Stimulated activated CD8-positive, alpha-beta memory T cell treated with anti-CD3 and anti-CD28 coated beads, Interleukin-7, amount 100 ng/mL, for 48 hours (primary cell): ENCODE results near the gene PCNT.
"Not testable (repeated sequence)": the region's sequence is repeated elsewhere in the genome, so short reads cannot be mapped to it uniquely, and the experiment has no call there.

Experiments used
- DNase-seq, 2 donors: peaks; one replicate each; pipeline ENCODE4 v3.0.0-alpha.2; 2020; ENCODE audit warnings: low read depth in 1 of 2; ENCODE audit errors: extremely low read depth in 1 of 2

The PCNT gene

DNA sequence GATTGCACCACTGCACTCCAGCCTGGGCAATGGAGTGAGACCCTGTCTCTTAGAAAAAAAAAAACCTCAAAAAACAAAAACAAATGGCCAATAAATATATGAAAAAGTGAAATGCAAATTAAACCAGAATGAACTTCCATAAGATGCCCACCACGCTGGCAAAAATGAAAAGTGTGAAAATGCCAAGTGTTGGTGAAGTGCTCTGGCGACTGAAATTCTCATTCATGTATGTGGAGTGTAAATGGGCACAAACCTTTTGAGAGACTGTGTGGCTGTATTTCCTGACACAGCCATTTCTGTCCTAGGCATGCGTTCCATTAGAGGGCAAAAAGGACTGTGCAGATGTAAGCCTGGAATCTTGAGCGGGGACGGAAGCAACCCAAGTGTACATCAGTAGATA lies 19.5 kb upstream of the PCNT start:
- no peak for DNase-seq

DNA sequence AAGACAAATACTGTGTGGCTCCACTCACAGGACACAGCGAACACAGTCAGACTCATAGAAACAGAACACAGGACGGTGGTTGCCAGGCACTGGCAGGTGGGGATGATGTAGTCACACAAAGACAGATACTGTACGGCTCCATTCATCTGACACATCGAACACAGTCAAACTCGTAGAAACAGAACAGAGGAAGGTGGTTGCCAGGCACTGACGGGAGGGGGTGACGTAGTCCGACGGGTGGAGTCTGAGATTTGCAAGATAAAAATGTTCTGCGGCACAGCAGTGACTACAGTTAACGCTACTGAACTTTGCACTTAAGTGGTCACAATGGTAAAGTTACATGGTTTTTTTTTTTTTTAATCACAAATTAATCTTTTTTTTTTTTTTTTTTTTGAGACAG lies 19.0 kb upstream of the PCNT start:
- no peak for DNase-seq

DNA sequence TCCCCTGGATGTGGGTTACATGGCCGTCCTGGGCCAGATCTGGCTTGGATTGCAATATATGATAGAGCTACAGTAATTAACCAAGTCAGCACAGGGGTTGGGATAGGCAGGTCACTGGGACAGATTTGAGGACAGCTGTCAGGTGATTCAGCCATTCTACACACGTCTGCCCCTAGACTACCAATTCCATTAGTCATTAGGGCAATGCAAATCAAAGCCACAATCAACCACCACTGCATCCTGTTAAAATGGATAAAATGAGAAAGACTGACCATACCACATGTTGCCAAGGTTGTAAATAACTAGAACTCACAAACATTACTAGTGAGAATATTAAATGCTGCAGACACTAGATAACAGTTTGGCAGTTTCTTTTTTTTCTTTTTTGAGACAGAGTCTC lies 16.3 kb upstream of the PCNT start:
- no peak for DNase-seq

DNA sequence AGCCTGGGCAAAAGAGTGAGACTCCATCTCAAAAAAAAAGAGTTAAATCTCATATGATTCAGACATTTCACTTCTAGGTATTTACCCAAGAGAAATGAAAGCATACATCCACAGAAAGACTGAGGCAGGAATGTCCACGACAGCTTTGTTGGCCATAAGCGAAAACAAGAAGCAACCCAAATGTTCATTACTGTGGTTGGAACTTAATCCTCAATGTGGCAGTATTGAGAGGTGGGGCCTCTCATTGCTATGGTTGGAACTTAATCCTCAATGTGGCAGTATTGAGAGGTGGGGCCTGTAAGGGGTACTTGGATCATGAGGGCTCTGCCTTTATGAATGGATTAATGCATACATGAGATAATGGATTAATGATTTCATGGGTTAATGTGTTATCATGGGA lies 15.5 kb upstream of the PCNT start:
- no peak for DNase-seq

DNA sequence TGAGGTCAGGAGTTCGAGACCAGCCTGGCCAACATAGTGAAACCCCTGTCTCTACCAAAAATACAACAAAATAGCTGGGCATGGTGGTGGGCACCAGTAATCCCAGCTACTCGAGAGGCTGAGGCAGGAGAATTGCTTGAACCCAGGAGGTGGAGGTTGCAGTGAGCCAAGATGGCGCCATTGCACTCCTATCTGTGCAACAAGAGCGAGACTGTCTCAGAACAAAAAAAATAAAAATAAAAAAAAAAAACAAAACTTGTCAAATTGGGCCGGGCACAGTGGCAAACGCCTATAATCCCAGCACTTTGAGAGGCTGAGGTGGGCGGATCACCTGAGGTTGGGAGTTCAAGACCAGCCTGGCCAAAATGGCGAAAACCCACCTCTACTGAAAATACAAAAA lies 13.7 kb upstream of the PCNT start:
- DNase-seq: not testable (repeated sequence)

DNA sequence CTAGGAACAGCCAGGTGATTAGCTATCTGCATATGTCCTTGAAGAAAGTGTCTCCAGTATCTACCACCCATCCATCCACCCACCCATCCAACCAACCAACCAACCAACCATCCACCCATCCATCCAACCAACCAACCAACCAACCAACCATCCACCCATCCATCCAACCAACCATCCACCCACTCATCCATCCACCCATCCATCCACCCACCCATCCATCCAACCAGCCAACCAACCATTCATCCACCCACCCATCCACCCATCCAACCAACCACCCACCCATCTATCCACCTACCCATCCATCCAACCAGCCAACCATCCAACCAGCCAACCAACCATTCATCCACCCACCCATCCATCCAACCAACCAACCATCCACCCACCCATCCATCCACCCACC lies 12.4 kb upstream of the PCNT start:
- DNase-seq: no peak

DNA sequence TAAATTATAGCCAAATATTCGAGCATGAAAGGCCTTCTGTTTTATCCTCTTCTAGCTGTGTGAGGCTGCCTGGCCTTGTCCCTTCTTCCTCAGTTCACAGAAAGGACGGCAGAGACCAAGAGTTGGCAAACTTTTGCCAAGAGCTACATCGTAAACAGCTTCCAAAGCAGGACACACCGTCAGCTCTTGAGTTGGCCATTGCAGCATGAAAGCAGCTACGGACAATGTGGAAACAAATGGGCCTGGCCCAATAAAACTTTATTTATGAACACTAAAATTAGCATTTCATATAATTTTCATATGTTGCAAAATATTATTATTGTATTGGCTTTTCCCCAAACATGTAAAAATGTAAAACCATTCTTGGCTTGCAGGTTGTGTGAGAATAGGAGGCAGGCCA lies 11.0 kb upstream of the PCNT start:
- DNase-seq: no peak

DNA sequence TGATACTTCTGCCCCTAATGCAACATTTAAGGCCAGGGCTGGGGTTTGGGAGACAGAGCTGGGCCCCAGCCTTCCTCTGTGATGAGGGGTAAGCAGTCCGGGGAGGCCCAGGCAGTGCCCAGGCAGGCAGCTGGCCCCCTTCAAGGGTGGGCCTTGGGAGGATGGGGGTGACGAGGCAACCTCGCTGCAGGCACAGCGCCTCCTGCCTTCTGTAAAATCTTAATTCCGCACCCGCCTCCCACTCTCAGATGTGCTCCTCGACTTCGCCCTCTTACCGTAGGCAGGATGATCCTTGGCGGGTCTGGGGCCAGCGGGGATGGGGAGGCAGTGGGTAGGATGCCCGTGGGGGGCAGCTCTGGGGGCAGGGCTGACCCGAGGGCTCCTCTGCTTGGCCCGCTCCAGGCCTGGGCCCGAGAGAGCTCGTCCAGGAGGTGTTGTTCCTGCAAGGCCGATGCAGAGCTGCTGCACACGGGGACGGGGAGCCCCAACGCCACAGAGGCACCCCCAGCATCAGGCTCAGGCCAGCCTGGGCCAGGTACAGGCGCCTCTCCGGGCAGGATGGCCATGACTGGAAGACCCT lies 9.4 kb upstream of the PCNT start:
- DNase-seq: no peak

DNA sequence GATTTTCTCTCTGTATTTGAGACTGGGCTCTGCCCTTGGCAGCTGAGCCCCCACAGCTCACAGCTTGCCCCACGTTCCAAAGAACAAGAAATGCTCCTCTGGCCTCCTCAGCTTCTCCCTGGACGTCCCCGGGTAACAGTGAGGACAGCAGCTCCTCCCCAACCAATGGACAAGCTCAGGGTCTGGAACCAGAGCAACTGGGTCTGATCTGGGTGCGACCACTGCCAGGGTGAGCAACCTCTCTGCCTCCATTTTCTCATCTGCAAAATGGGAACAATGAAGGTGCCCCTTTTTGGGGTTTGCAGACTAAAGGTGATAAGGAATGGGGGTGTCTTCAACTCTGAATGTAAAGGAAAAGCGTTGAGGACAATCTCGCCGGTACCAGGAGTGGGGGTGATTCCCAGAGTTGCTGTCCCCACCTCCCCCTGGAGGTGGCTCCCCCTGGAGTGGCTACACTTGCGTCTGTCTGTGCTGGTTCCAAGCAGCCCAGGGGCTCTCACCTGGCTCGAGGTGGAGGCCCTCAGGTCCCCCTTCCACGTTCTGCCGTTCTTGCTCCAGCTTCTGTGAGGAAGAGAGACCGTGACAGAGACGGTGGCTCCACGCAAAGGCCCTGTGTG lies 7.1 kb upstream of the PCNT start:
- no peak for DNase-seq

DNA sequence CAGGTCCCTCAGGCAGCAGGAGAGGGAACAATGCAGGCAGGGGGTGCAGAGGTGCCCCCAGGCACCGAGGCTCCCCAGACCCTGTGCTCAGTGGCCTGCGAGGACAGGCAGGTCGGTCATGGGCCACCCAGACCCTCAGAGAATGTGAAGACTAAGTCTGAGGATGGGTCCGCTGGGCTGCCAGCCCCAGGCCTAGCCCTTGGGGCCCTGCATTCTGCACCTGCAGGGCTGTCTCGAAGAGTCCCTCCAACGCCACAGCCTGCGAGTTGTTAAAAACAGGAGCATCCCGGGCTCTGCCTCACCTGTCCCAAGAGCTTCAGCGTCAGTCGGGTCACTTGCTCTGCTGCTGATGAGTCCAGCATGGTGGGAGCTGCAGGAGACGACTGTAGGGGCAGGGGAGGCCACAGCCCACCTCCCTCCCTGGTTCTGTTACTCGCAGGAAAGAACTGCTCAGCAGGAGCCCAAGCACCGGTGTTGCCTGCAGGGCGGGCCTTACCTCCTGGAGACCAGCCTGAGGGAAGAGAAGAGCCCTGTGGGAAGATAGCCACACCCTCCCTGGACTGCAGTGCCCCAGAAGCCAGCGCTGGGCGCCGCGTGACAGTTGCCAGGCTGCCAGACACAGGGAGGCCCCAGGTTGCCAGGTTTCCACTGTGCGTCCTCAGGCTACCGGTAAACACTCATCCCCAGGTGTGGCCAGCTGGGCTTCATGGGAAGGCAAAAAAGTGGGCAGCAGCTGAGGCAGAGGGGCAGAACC lies 6.1 kb upstream of the PCNT start:
- DNase-seq: no peak

DNA sequence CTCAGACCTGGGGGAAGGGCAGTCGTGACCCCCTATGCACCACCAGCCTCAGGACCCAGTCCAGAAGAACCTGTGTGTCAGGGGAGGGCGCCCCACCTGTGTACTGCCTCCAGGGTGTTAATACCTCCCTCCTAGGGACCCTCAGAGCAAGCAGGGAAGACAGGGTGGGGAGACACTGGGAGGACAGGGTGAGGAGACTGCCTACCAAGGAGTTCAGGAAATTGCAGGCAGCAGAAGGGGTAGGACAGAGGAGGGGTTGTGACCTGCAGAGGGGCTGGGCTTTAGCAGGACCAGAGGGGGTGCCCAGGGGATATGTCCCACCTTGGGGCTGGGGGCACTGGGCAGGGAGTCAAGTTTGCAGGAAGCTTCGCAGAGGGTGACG lies 5.5 kb upstream of the PCNT start:
- DNase-seq: no peak

DNA sequence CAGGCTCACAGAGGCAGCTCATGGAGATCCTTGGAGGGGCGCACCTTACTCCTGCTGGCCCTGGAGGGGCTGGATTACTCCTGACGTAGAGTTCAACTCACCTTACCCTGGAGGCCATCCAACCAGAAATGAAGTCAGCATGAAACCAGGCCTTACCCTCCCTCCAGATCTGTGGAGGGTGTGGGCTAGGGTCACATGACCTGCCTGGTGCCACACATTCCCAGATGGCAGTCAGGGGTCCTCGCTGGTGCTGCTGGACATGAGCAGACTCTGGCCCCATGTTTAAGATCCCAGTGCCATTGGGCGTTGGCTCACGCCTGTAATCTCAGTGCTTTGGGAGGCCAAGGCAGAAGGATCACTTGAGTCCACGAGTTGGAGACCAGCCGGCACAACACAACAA lies 4.8 kb upstream of the PCNT start:
- DNase-seq: no peak

DNA sequence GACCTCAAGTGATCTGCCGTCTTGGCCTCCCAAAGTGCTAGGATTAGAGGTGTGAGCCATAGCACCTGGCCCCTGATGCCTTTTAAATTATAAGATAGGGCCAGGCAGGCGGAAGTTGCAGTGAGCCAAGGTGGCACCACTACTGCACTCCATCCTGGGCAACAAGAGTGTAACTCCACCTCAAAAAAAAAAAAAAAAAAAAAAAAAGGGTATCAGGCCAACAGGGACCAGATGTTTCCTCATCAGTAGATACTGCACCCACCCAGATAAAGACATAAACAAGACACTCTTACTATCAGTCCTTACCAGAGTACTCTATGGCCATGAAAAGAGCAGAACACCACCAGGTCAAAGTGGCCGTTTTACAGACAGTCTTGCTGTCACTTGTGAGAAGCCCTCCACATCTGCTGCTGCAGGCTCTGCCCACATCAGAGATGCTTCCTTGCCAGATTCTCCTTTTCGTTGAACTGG lies 3.6 kb upstream of the PCNT start:
- DNase-seq: no peak

DNA sequence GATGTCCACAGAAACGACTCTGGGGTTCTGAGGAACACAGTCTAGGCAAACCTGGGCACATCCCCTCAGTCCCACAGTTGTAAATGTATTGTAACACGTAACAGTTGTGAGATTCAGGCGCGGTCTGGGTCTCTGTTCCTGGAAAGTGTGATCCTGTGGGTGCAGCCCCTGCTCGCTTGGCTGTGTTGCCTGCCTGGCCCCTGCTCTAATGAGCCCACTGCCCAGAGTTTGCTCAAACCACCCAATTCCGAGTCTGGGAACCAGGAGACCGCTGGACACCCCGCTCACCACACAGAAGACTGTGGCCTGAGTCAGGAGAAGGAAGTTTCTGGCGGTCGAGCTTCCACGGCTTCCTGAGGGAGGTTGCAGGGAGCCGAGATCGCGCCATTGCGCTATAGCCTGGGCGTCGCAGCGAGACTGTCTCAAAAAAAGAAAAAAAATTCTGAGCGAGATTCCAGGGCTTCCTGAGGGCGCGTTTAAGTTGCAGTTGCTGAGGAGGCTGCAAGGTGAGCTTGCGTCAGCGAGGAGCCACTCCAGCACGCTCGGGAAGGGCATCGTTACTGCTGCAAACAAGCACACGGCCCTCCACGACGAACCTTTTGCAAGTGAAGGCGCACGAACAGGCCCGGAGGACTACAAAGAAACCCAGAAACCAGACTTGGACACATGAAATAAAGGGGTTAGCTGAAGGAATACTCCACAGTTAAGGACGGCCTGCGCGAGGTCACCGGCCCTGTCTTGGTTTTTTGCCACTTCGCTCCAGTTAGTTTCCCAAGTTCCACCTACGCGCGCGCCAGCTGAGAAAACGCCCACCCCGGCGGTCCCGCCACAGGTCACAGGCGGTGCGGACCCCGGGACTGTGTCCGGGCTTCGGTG lies 1.4 kb upstream of the PCNT start:
- no peak for DNase-seq

DNA sequence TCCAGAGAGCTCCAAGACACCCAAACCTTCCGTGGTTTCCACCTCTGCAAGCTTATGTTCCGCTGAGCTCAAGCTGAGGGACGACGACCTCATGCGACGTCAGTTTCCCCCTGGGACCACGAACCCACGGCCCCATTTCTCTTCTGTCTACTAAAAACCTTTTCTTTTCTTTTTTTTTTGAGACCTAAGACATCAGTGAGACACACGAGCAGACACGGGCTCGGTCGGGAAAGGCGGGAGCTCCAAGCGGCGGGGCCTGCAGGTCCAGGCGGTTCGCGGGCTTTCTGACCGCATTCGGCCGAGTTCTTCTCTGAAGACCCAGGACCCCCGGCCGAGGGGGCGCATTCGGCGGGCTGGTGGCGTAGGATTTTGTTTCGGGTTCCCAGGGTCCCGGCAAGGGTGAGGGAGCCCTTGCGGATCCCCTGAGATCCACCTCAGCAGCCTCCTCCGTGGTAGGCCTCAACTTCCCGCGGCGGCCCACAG lies 688 bp upstream of the PCNT start:
- no peak for DNase-seq

DNA sequence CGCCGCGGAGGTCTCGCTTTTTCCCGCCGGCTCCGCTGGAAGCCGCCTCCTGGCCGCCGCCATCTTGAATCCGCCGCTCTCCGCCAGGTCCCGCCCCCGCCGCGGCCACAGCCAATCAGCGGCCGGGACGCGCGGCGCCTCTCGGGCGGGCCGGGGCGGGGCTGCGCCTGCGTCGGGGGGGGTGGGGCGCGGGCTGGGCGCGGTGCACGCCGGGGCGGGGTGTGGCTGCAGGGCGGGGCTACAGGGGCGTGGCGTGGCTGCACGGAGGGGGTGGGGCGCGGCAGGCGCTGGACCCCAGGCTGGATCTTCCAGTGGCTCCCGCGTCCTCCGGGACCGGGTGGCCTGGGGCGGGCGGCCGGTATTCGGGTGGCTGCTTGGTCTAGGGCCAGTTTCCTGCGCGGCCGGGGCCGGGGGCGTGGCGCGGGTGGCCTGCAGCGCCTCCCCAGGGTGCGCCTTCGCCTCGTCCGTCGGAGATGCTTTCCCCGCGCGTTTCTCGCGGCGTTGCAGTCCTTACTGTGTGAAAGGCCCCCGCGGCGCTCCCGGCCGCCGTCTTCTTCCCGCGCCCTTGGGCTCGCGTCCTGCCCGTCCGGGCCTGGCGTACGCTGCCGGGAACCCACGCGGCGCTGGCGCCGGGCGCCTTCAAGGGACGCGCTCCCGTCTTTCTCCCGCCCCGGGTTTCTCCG lies 575 bp downstream of the PCNT start:
- DNase-seq: peak; percentile 68 to 69

DNA sequence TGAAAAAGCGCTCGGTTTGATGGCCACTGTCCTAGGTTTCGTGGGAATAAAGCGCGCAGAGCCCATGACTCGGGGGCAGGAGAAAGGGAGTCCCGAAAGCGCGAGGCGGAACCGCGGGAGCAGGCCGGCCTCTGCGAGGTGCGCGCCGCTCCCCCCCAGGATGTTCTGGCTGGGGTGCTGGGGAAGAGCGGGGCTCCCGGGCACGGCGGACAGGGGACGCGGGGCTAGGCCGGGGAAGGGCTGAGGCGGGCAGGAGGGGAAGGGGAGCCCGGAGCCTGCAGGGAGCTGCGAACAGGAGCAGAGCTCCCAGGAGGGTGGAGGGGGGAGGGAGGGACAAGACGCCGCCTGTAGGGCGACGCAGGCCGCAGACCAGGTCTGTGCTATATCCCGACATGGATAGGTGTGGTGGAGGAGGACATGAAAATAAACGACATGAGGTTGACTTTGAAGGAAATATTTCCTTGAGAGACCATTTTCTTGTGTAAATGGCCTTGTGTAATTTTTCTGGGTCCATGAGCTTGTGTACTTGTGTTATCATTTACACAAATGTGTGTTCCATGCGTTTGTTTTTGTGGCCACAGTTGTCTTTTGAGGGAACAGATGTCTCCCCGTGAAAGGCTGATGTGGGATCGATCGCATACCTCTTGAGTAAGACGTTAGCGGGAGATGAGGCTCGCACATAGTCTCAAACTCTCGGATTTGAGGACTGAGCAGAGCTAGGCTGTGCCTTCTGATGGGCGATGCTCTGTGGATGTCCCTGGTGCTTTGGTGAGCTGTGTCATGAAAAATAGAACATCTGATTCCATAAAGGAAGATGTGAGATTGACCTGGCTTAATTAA lies 1.3 kb downstream of the PCNT start:
- no peak for DNase-seq

DNA sequence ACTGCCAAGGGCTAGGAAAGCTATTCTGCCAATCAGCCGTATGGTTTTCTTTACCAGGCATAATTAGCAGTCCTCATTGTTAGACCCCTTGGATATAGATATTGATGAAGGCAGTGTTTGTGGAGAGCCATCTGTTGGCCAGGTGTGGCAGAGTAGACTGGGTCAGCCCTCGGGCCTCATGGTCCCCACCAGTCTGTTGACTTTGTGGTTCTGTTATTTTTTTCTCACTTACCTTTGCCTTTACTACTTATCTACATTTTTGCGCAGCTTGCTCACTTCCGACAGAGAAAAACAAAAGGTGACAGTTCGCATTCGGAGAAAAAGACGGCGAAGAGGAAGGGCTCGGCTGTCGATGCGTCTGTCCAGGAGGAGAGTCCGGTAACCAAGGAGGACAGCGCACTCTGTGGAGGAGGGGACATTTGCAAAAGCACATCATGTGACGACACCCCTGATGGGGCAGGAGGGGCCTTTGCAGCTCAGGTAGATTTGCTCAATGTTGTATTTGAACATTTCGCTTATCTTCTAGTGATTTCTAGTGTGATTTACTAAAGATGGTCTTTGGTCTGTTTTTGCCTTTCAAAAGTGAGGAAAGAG lies 2.3 kb downstream of the PCNT start:
- DNase-seq: no peak

DNA sequence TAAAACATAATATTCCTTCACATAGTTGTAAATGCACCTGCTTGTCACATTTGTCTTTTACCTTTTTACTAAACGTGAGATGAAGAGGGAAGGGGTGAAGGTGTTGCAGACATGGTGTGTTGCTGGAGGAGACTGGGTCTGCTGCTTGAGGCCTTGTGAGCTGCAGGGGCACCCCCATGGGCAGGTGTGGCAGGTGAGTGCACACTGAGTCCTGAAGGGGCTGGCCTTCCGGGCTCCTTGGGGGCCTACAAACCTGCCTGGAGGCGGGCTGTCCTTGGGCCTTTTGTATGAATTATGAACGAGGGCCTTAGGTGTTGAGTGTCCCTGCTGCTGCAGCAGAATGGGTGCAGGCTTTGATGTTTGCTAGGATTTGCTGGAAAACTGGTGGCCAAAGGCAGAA lies 3.8 kb downstream of the PCNT start:
- DNase-seq: no peak
